GM12874 (cell line): ENCODE results near the gene CD151.

Source experiments
- CTCF ChIP-seq: IDR thresholded peaks from 2 replicates; pipeline ENCODE4 v1.5.1; 2011; ENCODE audit warnings: low read depth, mild to moderate bottlenecking, control low read depth, low read length, moderate library complexity; ENCODE audit not compliant: insufficient read depth

CD151 gene

GRCh38 chr11:815675-816432 lies 16.9 kb upstream of the CD151 start:
- TF ChIP-seq CTCF, result no peak

GRCh38 chr11:816433-816779 lies 16.3 kb upstream of the CD151 start:
- TF ChIP-seq CTCF, result no peak

GRCh38 chr11:818396-819128 lies 14.2 kb upstream of the CD151 start, which contains the start of gene PNPLA2:
PNPLA2 (plus strand) TSS chr11:818914; CDS start chr11:819719, 805 bp downstream.
- no peak for TF ChIP-seq CTCF

GRCh38 chr11:819129-819931 lies 13.4 kb upstream of the CD151 start:
- 0 out of 2 replicates have a peak, but pooled peaks have one; percentile 7 for TF ChIP-seq CTCF

- no peak for TF ChIP-seq CTCF
These were observed 12.7 kb upstream of the CD151 start for GRCh38 chr11:819943-820649.

- TF ChIP-seq CTCF, result no peak
These were observed 11.9 kb upstream of the CD151 start for GRCh38 chr11:820655-821511.
